ENCODE data around the gene TOX2. TPM values are rescaled to one million over a fixed set of nuclear protein-coding genes. Genes with fewer than 3 reads are reported as not detected.
A peak's percentile ranks its signal among the peaks of the same experiment; 100 is the strongest.

Gene TOX2
- total and polyA plus RNA-seq, 5 donors from 2014 or later, result 2.0 to 9.2 (median 3.4) TPM

DNA sequence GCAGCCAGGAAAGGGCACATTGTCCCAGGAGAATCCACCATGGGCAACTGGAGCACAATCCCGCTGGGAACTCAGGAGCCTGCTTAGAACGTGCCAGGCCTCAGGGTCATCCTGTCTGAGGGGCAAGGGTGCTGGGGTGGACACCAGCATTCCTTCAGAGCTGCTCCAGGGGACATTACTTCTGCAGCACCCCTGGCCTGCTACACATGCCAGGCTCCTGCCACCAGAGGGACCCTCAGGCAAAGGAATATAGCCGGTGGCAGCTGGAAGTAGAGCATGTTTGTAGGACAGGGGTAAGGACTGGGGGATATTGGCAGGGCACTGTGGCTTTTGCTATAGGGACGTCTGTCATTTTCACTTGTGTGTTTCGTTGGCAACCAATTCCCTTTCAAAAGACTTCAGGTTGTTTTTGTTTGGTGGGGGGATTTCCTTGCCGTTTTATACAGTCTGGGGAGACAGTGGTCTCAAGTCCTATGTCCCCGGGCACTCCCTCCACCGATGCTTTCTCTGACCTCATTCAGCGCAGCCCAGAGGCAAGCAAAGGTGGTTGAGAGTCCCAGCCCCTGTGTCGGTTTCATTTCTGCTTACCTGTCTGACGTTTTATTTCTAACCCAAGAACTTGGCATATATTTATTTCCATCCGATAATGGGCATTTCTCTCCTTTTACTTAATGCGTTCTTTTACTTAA is 141.5 kb downstream of the TOX2 start:
- Mint-ChIP-seq H3K27ac (peak overlapping the region in 1 of 3 donors; percentile 70), H3K36me3 (no peaks in the 10 kb centered on the region), H3K4me1 (peaks cover 9 to 16% (median 13%) of the 10 kb centered on the region in 4 donors), H3K27me3 (no peaks in the 10 kb centered on the region), H3K9me3 (peaks cover 0 to 3% (median 0%) of the 10 kb centered on the region in 7 donors), H3K4me3 (no peak overlapping the region)
- Histone ChIP-seq H3K27me3 (ENCODE audit: control insufficient read depth, insufficient read depth, low read length) (no peaks in the 10 kb centered on the region), H3K36me3 (ENCODE audit: control insufficient read depth, insufficient read depth, low read length) (no peaks in the 10 kb centered on the region), H3K4me3 (ENCODE audit: low read depth, low read length) (no peak overlapping the region), H3K4me1 (ENCODE audit: control insufficient read depth, insufficient read depth, low read length, poor library complexity, severe bottlenecking) (peaks cover 3% of the 10 kb centered on the region), H3K27ac (ENCODE audit: insufficient read depth, low read length, poor library complexity, severe bottlenecking) (no peak overlapping the region), H3K9me3 (ENCODE audit: control insufficient read depth in 2 of 2, low read length in 2 of 2) (no peaks in the 10 kb centered on the region)
- ATAC-seq (ENCODE audit: low read depth in 2 of 2) (peak; percentile 80 to 87), DNase-seq (peak; percentile 47 to 70 (median 58))

DNA sequence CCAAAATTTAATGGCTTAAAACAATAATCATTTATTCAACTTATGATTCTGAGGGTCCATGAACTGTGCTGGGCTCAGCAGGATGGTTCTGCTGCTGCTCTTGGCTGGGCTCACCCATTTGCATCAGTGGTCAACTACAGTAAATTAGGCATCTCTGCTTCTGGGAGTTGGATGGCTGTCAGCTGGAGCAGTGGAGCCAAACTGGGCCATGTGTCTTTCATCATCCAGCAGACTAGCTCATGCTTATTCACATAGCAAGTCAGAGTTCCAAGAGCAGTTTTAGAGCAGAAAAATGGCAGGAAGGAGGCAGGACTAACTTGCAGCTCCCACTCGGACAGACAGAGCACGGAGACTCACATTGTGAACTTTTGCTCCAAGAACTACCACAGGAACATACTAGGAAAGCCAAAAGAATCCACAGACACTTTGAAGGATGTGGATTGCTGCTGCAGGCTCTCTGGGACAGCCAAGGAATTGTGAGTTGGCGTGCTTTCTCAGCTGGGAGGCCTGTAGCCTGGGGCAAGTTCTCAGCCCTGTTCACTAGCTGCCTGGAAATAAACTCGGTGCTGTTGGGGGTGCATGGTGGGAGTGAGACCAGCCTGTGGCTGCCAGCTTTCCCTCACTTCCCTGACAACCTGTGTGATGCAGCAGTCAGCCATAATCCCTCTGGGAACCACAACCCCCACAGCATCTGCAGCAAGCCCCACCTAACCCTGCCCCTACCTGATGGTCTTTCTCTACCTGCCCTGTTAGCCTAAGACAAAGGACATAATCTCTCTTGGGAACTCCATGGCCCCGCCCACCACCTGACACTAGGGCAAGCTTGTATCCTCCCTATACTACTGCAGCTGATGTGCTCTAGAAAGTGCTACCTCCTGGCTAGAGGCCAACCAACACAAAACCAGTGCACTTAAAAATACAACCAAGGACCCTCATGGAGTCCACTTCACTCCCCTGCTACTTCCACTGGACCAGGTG is 143.3 kb downstream of the TOX2 start:
- peaks cover 17 to 23% (median 22%) of the 10 kb centered on the region in 4 donors for H3K4me1 Mint-ChIP-seq
- no peaks in the 10 kb centered on the region for H3K36me3 Mint-ChIP-seq
- peak overlapping the region in 2 of 3 donors; percentile 27 to 54 for H3K27ac Mint-ChIP-seq
- H3K9me3 ChIP-seq (ENCODE audit: control insufficient read depth in 2 of 2, low read length in 2 of 2), result no peaks in the 10 kb centered on the region
- H3K9me3 Mint-ChIP-seq, result peaks cover 0 to 3% (median 0%) of the 10 kb centered on the region in 7 donors
- H3K36me3 ChIP-seq (ENCODE audit: control insufficient read depth, insufficient read depth, low read length), result no peaks in the 10 kb centered on the region
- H3K27ac ChIP-seq (ENCODE audit: insufficient read depth, low read length, poor library complexity, severe bottlenecking), result no peak overlapping the region
- H3K4me3 ChIP-seq (ENCODE audit: low read depth, low read length), result no peak overlapping the region
- H3K27me3 ChIP-seq (ENCODE audit: control insufficient read depth, insufficient read depth, low read length), result no peaks in the 10 kb centered on the region
- DNase-seq, result no peak
- peaks cover 3% of the 10 kb centered on the region for H3K4me1 ChIP-seq (ENCODE audit: control insufficient read depth, insufficient read depth, low read length, poor library complexity, severe bottlenecking)
- no peak for ATAC-seq (ENCODE audit: low read depth in 2 of 2)
- H3K4me3 Mint-ChIP-seq, result no peak overlapping the region
- H3K27me3 Mint-ChIP-seq, result no peaks in the 10 kb centered on the region

DNA sequence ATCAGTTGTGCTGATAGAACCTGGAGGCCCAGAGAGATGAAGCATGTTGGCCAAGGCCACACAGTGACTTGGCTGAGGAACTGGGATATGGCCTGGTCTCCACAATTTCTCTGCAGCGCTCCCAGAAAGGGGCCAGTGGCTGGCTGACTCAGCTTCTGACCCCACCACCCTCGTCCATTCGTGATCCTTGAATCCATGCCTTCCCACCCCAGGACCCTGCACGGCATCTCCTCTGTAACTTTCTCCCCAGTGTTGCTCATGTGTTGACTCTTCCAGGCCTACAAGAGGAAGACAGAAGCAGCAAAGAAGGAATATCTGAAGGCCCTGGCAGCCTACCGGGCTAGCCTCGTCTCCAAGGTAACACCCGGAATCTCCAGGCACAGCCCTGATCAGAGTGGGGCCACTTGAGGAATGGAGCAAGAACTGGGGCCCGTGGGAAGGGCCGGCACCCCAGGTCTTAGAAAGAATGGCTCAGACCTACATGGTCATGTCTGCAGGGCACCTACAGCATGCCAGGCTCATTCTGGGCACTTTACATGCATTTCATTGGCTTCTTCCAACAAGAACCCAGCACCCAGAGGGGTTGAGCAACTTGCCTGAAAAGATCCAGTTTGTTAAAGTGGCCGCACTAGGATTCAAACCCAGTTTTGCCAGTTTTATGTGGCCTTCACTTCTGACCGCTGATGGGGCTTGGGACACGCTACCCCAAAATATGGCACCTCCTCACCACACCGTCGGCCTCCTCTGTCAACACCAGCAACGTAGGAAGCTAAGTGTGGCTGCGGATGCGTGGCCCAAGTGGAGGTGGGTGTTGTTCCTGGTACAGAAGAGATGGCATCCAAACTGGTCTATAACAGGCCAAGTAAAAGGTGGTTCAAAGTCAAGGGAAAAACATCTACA is 150.1 kb downstream of the TOX2 start:
- no peaks in the 10 kb centered on the region for H3K36me3 Mint-ChIP-seq
- Histone ChIP-seq H3K4me3 (ENCODE audit: low read depth, low read length) (no peak overlapping the region), H3K4me1 (ENCODE audit: control insufficient read depth, insufficient read depth, low read length, poor library complexity, severe bottlenecking) (peaks cover 23% of the 10 kb centered on the region), H3K9me3 (ENCODE audit: control insufficient read depth in 2 of 2, low read length in 2 of 2) (no peaks in the 10 kb centered on the region), H3K27ac (ENCODE audit: insufficient read depth, low read length, poor library complexity, severe bottlenecking) (no peak overlapping the region), H3K27me3 (ENCODE audit: control insufficient read depth, insufficient read depth, low read length) (no peaks in the 10 kb centered on the region), H3K36me3 (ENCODE audit: control insufficient read depth, insufficient read depth, low read length) (no peaks in the 10 kb centered on the region)
- H3K27ac Mint-ChIP-seq, result peak overlapping the region; percentile 57 to 80 (median 59)
- DNase-seq (no peak), ATAC-seq (ENCODE audit: low read depth in 2 of 2) (no peak)
- no peak overlapping the region for H3K4me3 Mint-ChIP-seq
- H3K27me3 Mint-ChIP-seq, result no peaks in the 10 kb centered on the region
- H3K4me1 Mint-ChIP-seq, result peaks cover 21 to 48% (median 28%) of the 10 kb centered on the region in 4 donors
- peaks cover 0 to 6% (median 0%) of the 10 kb centered on the region in 7 donors for H3K9me3 Mint-ChIP-seq

DNA sequence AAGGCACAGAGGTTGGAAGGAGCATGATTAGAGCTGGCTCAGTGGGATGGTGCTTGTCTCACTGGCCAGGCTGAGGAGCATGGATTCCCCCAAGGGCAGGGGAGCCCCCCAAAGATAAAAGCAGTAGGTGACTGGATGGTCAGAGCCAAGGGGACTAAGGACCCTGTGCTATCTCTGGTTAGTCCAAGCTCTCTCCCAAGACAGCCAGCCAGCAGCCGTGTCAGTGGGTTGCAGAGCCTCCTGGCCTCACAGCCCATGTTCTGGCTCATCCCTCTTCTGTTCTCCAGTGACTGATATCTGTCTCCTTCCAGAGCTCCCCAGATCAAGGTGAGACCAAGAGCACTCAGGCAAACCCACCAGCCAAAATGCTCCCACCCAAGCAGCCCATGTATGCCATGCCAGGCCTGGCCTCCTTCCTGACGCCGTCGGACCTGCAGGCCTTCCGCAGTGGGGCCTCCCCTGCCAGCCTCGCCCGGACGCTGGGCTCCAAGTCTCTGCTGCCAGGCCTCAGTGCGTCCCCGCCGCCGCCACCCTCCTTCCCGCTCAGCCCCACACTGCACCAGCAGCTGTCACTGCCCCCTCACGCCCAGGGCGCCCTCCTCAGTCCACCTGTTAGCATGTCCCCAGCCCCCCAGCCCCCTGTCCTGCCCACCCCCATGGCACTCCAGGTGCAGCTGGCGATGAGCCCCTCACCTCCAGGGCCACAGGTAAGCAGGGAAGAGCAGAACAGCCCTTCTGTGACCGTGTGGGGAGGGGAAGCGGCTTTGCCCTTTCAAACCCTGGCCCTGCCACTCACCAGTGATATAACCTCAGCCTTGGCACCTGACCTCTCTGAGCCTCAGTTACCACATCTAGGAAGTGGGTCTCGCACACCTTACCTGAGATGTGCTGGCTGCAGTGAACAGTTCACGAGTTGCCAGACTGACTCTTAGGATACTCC is 151.0 kb downstream of the TOX2 start:
- DNase-seq, result no peak
- no peaks in the 10 kb centered on the region for H3K27me3 Mint-ChIP-seq

DNA sequence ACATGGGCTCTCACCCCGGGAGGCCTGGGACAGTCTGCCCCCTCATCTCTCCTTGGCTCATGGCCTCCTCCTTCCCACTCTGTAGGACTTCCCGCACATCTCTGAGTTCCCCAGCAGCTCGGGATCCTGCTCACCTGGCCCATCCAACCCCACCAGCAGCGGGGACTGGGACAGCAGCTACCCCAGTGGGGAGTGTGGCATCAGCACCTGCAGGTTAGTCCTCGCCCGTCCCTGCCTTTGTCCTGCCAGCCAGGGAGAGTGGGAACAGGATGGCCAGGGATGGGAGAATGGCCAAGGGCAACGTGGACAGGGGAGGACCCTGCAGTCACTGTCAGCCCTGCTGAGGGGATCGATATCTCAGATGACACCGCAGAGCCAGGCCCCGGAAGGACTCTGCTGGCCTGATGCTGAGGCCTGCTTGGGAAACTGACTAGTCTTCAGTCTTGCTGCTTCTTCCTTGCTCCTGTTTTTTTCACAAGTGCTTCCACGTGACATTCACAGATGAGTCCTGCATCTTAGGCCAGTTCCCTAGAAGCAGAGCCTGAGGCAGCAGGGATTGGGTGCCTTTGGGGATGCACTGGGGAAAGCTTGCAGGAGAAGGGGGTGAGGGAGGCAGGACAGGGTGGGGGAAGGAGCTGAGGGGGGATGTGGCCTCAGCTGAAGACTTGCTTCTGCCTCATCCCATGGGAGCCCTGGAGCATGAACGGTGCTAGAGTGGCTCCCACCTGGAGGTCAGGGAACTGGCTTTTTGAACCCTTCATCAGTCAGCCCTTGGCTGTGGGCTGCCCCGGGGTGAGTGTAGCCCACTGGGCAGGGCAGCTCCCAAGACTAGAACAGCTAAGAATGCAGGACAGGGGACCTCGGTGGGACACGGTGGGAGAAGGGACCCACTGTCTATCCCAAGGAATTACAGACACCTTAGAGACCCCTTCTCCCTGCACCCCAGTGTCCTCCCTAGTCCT is 152.3 kb downstream of the TOX2 start:
- Histone ChIP-seq H3K9me3 (ENCODE audit: control insufficient read depth in 2 of 2, low read length in 2 of 2) (no peaks in the 10 kb centered on the region), H3K4me1 (ENCODE audit: control insufficient read depth, insufficient read depth, low read length, poor library complexity, severe bottlenecking) (peaks cover 44% of the 10 kb centered on the region), H3K36me3 (ENCODE audit: control insufficient read depth, insufficient read depth, low read length) (no peaks in the 10 kb centered on the region), H3K27me3 (ENCODE audit: control insufficient read depth, insufficient read depth, low read length) (no peaks in the 10 kb centered on the region), H3K27ac (ENCODE audit: insufficient read depth, low read length, poor library complexity, severe bottlenecking) (no peak overlapping the region), H3K4me3 (ENCODE audit: low read depth, low read length) (no peak overlapping the region)
- H3K36me3 Mint-ChIP-seq, result no peaks in the 10 kb centered on the region
- H3K27ac Mint-ChIP-seq, result peak overlapping the region; percentile 97 to 99 (median 99)
- peak overlapping the region in 3 of 4 donors; percentile 38 to 76 (median 59) for H3K4me3 Mint-ChIP-seq
- no peaks in the 10 kb centered on the region for H3K27me3 Mint-ChIP-seq
- peaks cover 0 to 5% (median 0%) of the 10 kb centered on the region in 7 donors for H3K9me3 Mint-ChIP-seq
- ATAC-seq (ENCODE audit: low read depth in 2 of 2), result no peak
- H3K4me1 Mint-ChIP-seq, result peaks cover 15 to 51% (median 24%) of the 10 kb centered on the region in 4 donors
- DNase-seq, result no peak

More for the DNA sequence above, 151.0 kb downstream of the TOX2 start:
- peak overlapping the region; percentile 59 to 90 (median 80) for H3K27ac Mint-ChIP-seq
- no peak overlapping the region for H3K4me3 Mint-ChIP-seq
- peaks cover 0 to 6% (median 0%) of the 10 kb centered on the region in 7 donors for H3K9me3 Mint-ChIP-seq
- peaks cover 25 to 49% (median 29%) of the 10 kb centered on the region in 4 donors for H3K4me1 Mint-ChIP-seq
- H3K36me3 Mint-ChIP-seq, result no peaks in the 10 kb centered on the region
- no peaks in the 10 kb centered on the region for H3K9me3 ChIP-seq (ENCODE audit: control insufficient read depth in 2 of 2, low read length in 2 of 2)
- no peak for ATAC-seq (ENCODE audit: low read depth in 2 of 2)
- no peak overlapping the region for H3K4me3 ChIP-seq (ENCODE audit: low read depth, low read length)
- H3K27me3 ChIP-seq (ENCODE audit: control insufficient read depth, insufficient read depth, low read length), result no peaks in the 10 kb centered on the region
- no peaks in the 10 kb centered on the region for H3K36me3 ChIP-seq (ENCODE audit: control insufficient read depth, insufficient read depth, low read length)
- peaks cover 33% of the 10 kb centered on the region for H3K4me1 ChIP-seq (ENCODE audit: control insufficient read depth, insufficient read depth, low read length, poor library complexity, severe bottlenecking)
- no peak overlapping the region for H3K27ac ChIP-seq (ENCODE audit: insufficient read depth, low read length, poor library complexity, severe bottlenecking)

DNA sequence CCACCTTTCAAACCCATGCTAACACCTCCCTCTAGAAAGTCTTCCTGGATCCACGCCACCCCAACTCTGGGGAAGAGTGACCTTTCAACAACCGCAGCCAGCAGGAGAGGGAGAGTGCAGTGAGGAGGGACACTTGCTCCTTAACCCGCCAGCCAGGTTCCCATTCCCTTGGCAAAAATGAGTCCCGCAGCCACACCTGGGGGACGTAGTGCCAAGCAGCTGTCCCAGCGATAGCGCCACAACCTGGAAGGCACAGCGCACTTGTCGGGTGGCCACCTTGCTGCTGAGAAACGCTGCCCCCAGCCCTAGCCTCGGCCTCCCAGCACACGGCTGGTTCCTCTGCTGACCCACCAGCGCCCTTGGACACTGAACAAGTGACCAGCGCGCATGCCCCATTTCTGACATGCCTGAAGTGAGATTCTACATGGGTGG is 153.0 kb downstream of the TOX2 start:
- H3K36me3 Mint-ChIP-seq, result no peaks in the 10 kb centered on the region
- H3K9me3 ChIP-seq (ENCODE audit: control insufficient read depth in 2 of 2, low read length in 2 of 2), result no peaks in the 10 kb centered on the region
- DNase-seq (no peak), ATAC-seq (ENCODE audit: low read depth in 2 of 2) (no peak)
- H3K4me1 Mint-ChIP-seq, result peaks cover 16 to 57% (median 26%) of the 10 kb centered on the region in 4 donors
- peak overlapping the region; percentile 93 for H3K27ac ChIP-seq (ENCODE audit: insufficient read depth, low read length, poor library complexity, severe bottlenecking)
- H3K4me1 ChIP-seq (ENCODE audit: control insufficient read depth, insufficient read depth, low read length, poor library complexity, severe bottlenecking), result peaks cover 46% of the 10 kb centered on the region
- no peaks in the 10 kb centered on the region for H3K36me3 ChIP-seq (ENCODE audit: control insufficient read depth, insufficient read depth, low read length)
- no peaks in the 10 kb centered on the region for H3K27me3 Mint-ChIP-seq
- no peaks in the 10 kb centered on the region for H3K27me3 ChIP-seq (ENCODE audit: control insufficient read depth, insufficient read depth, low read length)
- H3K4me3 Mint-ChIP-seq, result peak overlapping the region in 3 of 4 donors; percentile 38 to 76 (median 59)
- peak overlapping the region; percentile 97 to 99 (median 99) for H3K27ac Mint-ChIP-seq
- peaks cover 0 to 5% (median 0%) of the 10 kb centered on the region in 7 donors for H3K9me3 Mint-ChIP-seq
- no peak overlapping the region for H3K4me3 ChIP-seq (ENCODE audit: low read depth, low read length)
